Muscle layer of duodenum (tissue), 2 donors: ENCODE measurements around the gene INTS7.
"Not testable (repeated sequence)": the region's sequence is repeated elsewhere in the genome, so short reads cannot be mapped to it uniquely, and the experiment has no call there.

Experiments used
- H3K27ac ChIP-seq: one replicate; pipeline ENCODE4 v1.7.0; 2013; ENCODE audit warnings: mild to moderate bottlenecking, low read length
- H3K27me3 ChIP-seq: one replicate; pipeline ENCODE4 v1.7.0; 2013; ENCODE audit warnings: low read depth, mild to moderate bottlenecking, control low read depth, low read length
- H3K36me3 ChIP-seq, 2 donors: one replicate each; pipeline ENCODE4 v1.7.0; 2013; ENCODE audit warnings: low read length in 2 of 2, control low read depth in 1 of 2, mild to moderate bottlenecking in 1 of 2; ENCODE audit not compliant: insufficient read depth in 2 of 2, control insufficient read depth in 1 of 2
- H3K4me1 ChIP-seq, 2 donors: one replicate each; pipeline ENCODE4 v1.7.0; 2013; ENCODE audit warnings: low read length in 2 of 2, mild to moderate bottlenecking in 2 of 2, control low read depth in 1 of 2, moderate library complexity in 1 of 2; ENCODE audit not compliant: insufficient read depth in 2 of 2, control insufficient read depth in 1 of 2
- H3K4me3 ChIP-seq, 2 donors: one replicate each; pipeline ENCODE4 v1.7.0; 2013; ENCODE audit warnings: low read length in 2 of 2, low read depth in 1 of 2, mild to moderate bottlenecking in 1 of 2
- H3K9me3 ChIP-seq, 2 donors: one replicate each; pipeline ENCODE4 v1.7.0; 2013; ENCODE audit warnings: low read length in 2 of 2, control low read depth in 1 of 2, mild to moderate bottlenecking in 1 of 2; ENCODE audit not compliant: control insufficient read depth in 1 of 2
- donor health status: healthy.

INTS7 gene

GRCh38 chr1:211947396-211948295 lies 87.7 kb downstream of the INTS7 start:
- no peaks in the 10 kb centered on the region for H3K4me1 ChIP-seq
- no peak overlapping the region for H3K27ac ChIP-seq
- no peaks in the 10 kb centered on the region for H3K27me3 ChIP-seq
- no peak overlapping the region for H3K4me3 ChIP-seq
- H3K9me3 ChIP-seq, result no peaks in the 10 kb centered on the region
- peaks cover 5 to 13% of the 10 kb centered on the region in 2 donors for H3K36me3 ChIP-seq

DNA sequence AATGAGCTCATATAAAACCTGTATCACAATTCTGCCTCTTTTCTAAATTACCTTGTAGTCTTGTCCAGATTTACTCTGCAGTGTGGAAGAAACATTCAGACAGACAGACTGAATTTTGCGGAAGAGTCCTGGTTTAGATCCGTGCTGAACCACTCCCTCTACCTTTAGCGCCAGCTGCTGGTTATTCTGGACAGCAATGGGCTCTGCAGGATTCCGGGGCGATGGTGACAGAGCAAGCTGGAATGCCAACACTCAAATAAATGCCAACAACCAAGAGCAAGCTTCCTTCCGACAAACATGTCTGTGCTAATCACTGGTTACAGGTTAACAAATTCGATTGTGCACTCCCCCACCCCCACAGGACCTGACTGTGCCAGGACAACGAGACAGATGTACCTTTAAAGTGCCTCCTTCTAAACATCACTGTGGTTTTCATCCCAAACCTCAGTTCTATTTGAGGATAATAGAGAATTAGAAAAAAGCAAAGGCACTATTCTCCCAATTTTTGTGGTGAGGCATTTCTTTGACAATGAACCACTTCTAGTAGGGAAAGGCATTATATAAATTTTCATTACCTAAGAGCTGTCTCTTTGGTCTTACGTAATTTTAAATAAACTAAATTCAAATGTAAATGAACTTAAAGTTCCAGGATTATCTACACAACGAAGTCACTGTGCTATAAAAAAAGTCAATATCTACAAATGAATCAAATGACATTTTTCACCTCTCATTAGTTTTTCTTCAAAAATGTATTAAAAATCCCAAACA lies 90.4 kb downstream of the INTS7 start:
- Histone ChIP-seq H3K36me3 (peaks cover 0 to 4% of the 10 kb centered on the region in 2 donors), H3K4me1 (no peaks in the 10 kb centered on the region), H3K27ac (no peak overlapping the region), H3K9me3 (no peaks in the 10 kb centered on the region), H3K4me3 (no peak overlapping the region), H3K27me3 (no peaks in the 10 kb centered on the region)

DNA sequence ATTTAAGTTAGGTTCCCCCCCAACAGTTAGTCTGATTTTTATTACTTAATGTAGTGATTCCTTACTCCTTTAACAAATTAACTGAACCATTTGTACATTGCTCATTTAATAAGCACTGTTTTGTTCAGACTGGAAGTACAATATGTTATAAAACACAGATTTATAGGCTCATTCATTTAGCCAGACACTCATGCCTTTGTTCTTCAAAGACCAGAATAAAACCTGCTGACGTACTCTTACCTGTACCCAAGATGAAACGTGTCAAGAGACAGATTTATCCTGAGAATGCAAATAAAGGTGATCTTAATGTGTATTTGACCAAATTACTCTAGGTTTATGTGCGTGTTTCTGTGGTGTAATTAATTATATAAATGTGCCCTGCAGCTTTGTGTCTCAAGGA lies 92.8 kb downstream of the INTS7 start:
- H3K4me1 ChIP-seq, result no peaks in the 10 kb centered on the region
- no peak overlapping the region for H3K27ac ChIP-seq
- no peak overlapping the region for H3K4me3 ChIP-seq
- no peaks in the 10 kb centered on the region for H3K9me3 ChIP-seq
- H3K27me3 ChIP-seq, result no peaks in the 10 kb centered on the region
- H3K36me3 ChIP-seq, result peaks cover 0 to 4% of the 10 kb centered on the region in 2 donors

- Histone ChIP-seq H3K36me3 (peaks cover 0 to 4% of the 10 kb centered on the region in 2 donors), H3K9me3 (no peaks in the 10 kb centered on the region), H3K4me3 (no peak overlapping the region), H3K4me1 (no peaks in the 10 kb centered on the region), H3K27ac (no peak overlapping the region), H3K27me3 (no peaks in the 10 kb centered on the region)
Observed at GRCh38 chr1:211939876-211940468, 95.4 kb downstream of the INTS7 start.

DNA sequence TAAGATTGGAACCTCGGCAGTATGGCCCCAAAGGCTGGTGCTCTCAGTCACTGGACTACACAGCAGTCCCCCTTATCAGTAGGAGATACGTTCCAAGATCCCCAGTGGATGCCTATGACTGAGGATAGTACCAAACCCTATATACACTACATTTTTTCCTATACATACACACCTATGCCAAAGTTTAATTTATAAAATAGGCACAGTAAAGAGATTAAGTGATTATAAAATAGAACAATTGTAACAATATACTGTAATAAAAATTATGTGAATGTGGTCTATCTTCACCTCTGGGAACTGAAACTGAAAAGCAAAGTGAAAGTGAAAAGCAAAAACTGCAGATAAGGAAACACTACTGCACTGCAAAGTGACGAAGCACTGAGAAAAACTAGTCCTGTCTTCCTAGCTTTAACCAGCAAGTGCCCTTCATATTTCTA lies 96.8 kb downstream of the INTS7 start:
- H3K36me3 ChIP-seq, result no peaks in the 10 kb centered on the region
- H3K4me3 ChIP-seq, result peak overlapping the region; percentile 37 to 54
- H3K4me1 ChIP-seq, result no peaks in the 10 kb centered on the region
- no peaks in the 10 kb centered on the region for H3K9me3 ChIP-seq
- no peaks in the 10 kb centered on the region for H3K27me3 ChIP-seq
- peak overlapping the region; percentile 11 for H3K27ac ChIP-seq

GRCh38 chr1:211937422-211937821 lies 97.9 kb downstream of the INTS7 start:
- H3K4me3 ChIP-seq, H3K9me3 ChIP-seq, H3K36me3 ChIP-seq, H3K4me1 ChIP-seq, H3K27me3 ChIP-seq, H3K27ac ChIP-seq: not testable (repeated sequence)

DNA sequence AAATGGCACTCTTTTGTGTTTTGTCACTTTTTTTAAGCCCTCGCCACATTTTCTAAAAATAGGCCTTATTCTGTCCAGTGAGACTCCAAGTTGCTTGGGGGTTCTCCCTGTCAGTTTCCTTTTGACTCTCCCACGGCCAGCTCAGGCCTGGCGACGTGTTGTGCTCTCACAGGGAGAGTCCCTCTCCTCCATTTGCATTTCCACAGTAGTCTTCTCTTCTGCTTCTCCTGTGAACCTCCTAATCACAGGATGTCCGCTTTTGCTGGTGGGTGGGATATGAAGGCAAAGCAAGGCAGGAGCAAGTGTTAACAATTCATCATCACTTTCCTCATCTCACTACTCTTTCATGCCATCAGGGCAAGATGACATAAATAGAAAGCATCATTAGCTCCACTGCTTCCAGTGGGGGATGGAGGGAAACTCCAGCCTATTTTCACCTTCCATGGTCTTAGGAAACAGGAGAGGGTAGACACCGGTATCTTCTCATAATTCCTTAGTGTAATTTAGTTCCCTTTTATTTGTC lies 99.8 kb downstream of the INTS7 start:
- H3K4me3 ChIP-seq, result no peak overlapping the region
- no peaks in the 10 kb centered on the region for H3K36me3 ChIP-seq
- H3K9me3 ChIP-seq, result no peaks in the 10 kb centered on the region
- no peak overlapping the region for H3K27ac ChIP-seq
- no peaks in the 10 kb centered on the region for H3K27me3 ChIP-seq
- H3K4me1 ChIP-seq, result no peaks in the 10 kb centered on the region

DNA sequence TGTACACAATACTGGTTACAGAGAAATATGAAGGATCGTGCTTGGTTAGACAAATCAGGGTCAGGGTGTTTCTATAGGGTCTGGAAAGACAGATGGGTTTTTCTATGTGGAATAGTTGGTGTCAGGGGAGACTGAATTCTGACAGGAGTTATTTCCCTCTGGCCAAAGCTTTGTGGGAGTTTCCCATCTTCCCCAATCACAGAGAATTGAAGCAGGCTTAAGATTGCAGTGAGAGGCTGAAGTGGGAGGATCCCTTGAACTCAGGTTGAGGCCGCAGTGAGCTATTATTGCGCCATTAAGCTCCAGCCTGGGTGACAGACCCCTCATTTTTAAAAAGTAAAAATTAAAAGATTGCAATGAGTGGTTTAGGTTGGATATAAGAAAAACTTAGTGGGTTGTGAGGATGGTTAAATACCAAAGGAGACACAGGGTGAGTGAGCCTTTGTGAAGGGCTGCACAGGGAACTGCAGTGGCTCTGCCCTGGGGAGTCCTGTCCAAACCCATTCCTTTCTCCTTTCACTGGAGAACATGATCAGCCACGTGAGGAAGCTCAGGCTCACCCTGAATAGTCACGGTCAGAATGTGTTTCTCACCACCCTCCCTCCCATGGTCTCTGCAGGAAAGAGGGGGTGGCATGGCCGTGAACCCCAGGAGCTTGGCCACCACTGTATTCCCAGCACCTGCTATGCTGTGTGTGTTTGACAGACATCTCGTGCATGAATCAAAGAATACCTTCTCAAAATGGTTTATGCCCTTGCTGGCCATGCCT lies 101.2 kb downstream of the INTS7 start:
- H3K9me3 ChIP-seq, result no peaks in the 10 kb centered on the region
- H3K27me3 ChIP-seq, result no peaks in the 10 kb centered on the region
- H3K4me3 ChIP-seq, result no peak overlapping the region
- H3K36me3 ChIP-seq, result no peaks in the 10 kb centered on the region
- no peaks in the 10 kb centered on the region for H3K4me1 ChIP-seq
- H3K27ac ChIP-seq, result no peak overlapping the region

GRCh38 chr1:211932933-211933254 lies 102.5 kb downstream of the INTS7 start:
- no peaks in the 10 kb centered on the region for H3K4me1 ChIP-seq
- H3K27ac ChIP-seq, result no peak overlapping the region
- H3K9me3 ChIP-seq, result no peaks in the 10 kb centered on the region

GRCh38 chr1:211932231-211932932 lies 103.0 kb downstream of the INTS7 start:
- Histone ChIP-seq H3K4me1 (no peaks in the 10 kb centered on the region), H3K4me3 (no peak overlapping the region), H3K27ac (no peak overlapping the region), H3K9me3 (no peaks in the 10 kb centered on the region), H3K27me3 (no peaks in the 10 kb centered on the region), H3K36me3 (no peaks in the 10 kb centered on the region)

More at GRCh38 chr1:211932933-211933254, 102.5 kb downstream of the INTS7 start:
- Histone ChIP-seq H3K27me3 (no peaks in the 10 kb centered on the region), H3K4me3 (no peak overlapping the region), H3K36me3 (no peaks in the 10 kb centered on the region)
